K562 (cell line): Measurements from ENCODE around the gene CHEK2. TPM values are rescaled to one million over a fixed set of nuclear protein-coding genes. Genes with fewer than 3 reads are reported as not detected.

ENCODE experiments used
- CREB3L1 ChIP-seq: fragments of 450-650 bp; IDR thresholded peaks from 2 replicates; pipeline ENCODE4 v1.6.1; 2014; ENCODE audit warnings: low read depth, mild to moderate bottlenecking, moderate library complexity, borderline replicate concordance
- DEAF1 ChIP-seq: fragments of 450-650 bp; formaldehyde crosslinking; IDR thresholded peaks from 2 replicates; pipeline ENCODE4 v1.4.0; 2020; ENCODE audit warnings: mild to moderate bottlenecking, moderate library complexity
- FOXP1 ChIP-seq: sonication (generic); formaldehyde crosslinking; IDR thresholded peaks from 2 replicates; pipeline ENCODE4 v1.8.0; 2022; ENCODE audit warnings: mild to moderate bottlenecking, missing genetic modification reagents
- GTF2A2 ChIP-seq: IDR thresholded peaks from 2 replicates; pipeline ENCODE4 v1.6.1; 2016; ENCODE audit warnings: mild to moderate bottlenecking, missing genetic modification characterization, missing compliant biosample characterization
- JUND ChIP-seq, 2 experiments: IDR thresholded peaks; 2 replicates in 1 of 2; 3 replicates in 1 of 2; pipeline ENCODE4 v1.6.1; 2011; ENCODE audit warnings: borderline replicate concordance in 2 of 2, low read depth in 2 of 2, low read length in 2 of 2, improper control_type of control experiment in 1 of 2, missing biosample characterization in 1 of 2, missing genetic modification characterization in 1 of 2, missing genetic modification reagents in 1 of 2
- MCM7 ChIP-seq, 2 experiments: fragments of 450-650 bp; IDR thresholded peaks; 2 replicates each; pipeline ENCODE4 v1.6.1; 2016 to 2018
- MXD1 ChIP-seq: fragments of 250-450 bp; sonication (Bioruptor Pico); IDR thresholded peaks from 2 replicates; pipeline ENCODE4 v1.8.0; 2021; ENCODE audit warnings: borderline replicate concordance, mild to moderate bottlenecking, moderate library complexity; ENCODE audit not compliant: poor library complexity, severe bottlenecking
- PCBP1 ChIP-seq: fragments of 200-400 bp; formaldehyde crosslinking; IDR thresholded peaks from 2 replicates; pipeline ENCODE4 v1.6.1; 2018; ENCODE audit warnings: mild to moderate bottlenecking, low read depth, low read length; ENCODE audit not compliant: poor library complexity, severe bottlenecking
- RAD21 ChIP-seq, 2 experiments: fragments of 250-450 bp in 1 of 2; fragments of 450-650 bp in 1 of 2; sonication (Bioruptor Pico) in 1 of 2; formaldehyde crosslinking in 1 of 2; IDR thresholded peaks in 1 of 2; conservative IDR thresholded peaks in 1 of 2; 2 replicates each; pipeline versions ENCODE4 v1.4.0 to v1.8.0; 2020 to 2022; ENCODE audit warnings: mild to moderate bottlenecking in 2 of 2, moderate library complexity in 1 of 2
- SMARCA5 ChIP-seq: fragments of 450-650 bp; IDR thresholded peaks from 2 replicates; pipeline ENCODE4 v1.6.1; 2016
- ZNF282 ChIP-seq: sonication (generic); formaldehyde crosslinking; IDR thresholded peaks from 2 replicates; pipeline ENCODE4 v1.8.1; 2023; ENCODE audit warnings: missing genetic modification reagents
- ZNF740 ChIP-seq, 3 experiments: fragments of 200-800 bp in 1 of 3; sonication (Bioruptor generic) in 1 of 3; sonication (generic) in 1 of 3; formaldehyde crosslinking in 1 of 3; IDR thresholded peaks; 2 replicates each; pipeline versions ENCODE4 v1.6.1 to v1.8.0; 2016 to 2022; ENCODE audit warnings: mild to moderate bottlenecking in 2 of 3, missing compliant biosample characterization in 2 of 3, missing genetic modification characterization in 2 of 3, missing genetic modification reagents in 1 of 3
- ZNF766 ChIP-seq: fragments of 200-800 bp; sonication (Bioruptor generic); conservative IDR thresholded peaks from 2 replicates; pipeline ENCODE4 v1.6.1; 2016; ENCODE audit warnings: missing genetic modification characterization, missing compliant biosample characterization
- ZZZ3 ChIP-seq: fragments of 450-650 bp; IDR thresholded peaks from 2 replicates; pipeline ENCODE4 v1.6.1; 2016; ENCODE audit warnings: antibody characterized with exemption, mild to moderate bottlenecking, moderate library complexity
- polyA plus RNA-seq, 8 experiments: library from polyadenylated mRNA; depleted of rRNA in 4 of 8; stranded (reverse) in 5 of 8; unstranded in 3 of 8; fragments of >200 nt; fragmentation: Nextera tagmentation in 2 of 8; fragmentation: Illumina TruSeq in 1 of 8; extraction: Ambion mirVana in 2 of 8; extraction: Trizol in 1 of 8; gene quantifications; 2 replicates each; pipeline versions ENCODE4 v1.2.1 to v1.2.3, GENCODE V29; 2011 to 2014; ENCODE audit warnings: inconsistent platforms in 1 of 8, missing spikeins in 1 of 8
- total RNA-seq, 7 experiments: library from RNA; depleted of rRNA in 6 of 7; stranded (reverse); fragments of >200 nt in 6 of 7; fragmentation: Illumina TruSeq in 2 of 7; extraction: Trizol in 2 of 7; gene quantifications; 2 replicates each; pipeline versions ENCODE4 v1.2.1 to v1.2.3, GENCODE V29; 2011 to 2021; ENCODE audit warnings: low replicate concordance in 1 of 7
- TF ChIP-seq, protein P1 (sequence below): fragments of 450-650 bp; formaldehyde crosslinking; IDR thresholded peaks from 2 replicates; pipeline ENCODE4 v1.4.0; 2020; ENCODE audit warnings: mild to moderate bottlenecking, moderate library complexity
- TF ChIP-seq, protein P2 (sequence below): sonication (generic); formaldehyde crosslinking; IDR thresholded peaks from 2 replicates; pipeline ENCODE4 v1.8.1; 2023; ENCODE audit warnings: mild to moderate bottlenecking, missing genetic modification reagents

The CHEK2 gene
- total and polyA plus RNA-seq, 9 of the 15 experiments (the other 6 are each of a cell fraction or from before 2014, with no cell fraction given) = 28.7 to 102 (median 58.0) TPM

DNA sequence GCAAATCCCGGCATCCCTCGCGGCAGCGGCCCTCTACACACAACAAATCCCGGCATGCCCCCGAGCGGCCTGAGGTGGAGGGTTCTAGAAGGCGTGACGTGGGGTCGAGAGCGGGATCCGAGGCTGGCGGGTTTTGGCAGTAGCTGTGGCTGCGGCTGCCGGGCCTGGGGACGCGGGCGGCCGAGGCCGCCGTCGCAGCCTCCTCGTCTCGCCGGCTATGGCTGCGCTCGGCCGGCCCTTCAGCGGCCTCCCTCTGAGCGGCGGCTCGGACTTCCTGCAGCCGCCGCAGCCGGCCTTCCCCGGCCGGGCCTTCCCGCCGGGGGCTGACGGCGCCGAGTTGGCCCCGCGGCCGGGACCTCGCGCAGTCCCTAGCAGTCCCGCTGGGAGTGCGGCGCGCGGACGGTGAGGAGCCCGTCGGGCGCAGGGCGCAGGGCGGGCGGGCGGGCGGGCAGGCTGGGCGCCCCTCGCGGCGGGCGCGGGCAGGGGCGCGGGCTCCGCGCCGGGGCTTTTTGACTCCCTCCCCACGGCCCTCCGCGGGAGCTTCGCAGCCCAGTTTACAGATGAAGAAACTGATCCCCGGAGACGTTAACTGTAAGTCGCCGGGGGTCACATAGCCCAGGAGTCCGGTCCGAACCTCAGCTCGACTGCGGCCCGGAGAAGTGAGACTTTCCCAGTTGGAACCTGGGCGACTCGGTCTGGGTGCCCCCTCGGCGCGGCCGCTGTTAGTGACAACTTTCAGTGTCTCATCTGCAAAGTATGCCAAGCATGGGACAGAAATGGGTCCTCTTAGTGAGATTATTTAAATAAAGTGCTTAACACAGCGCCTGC is 31.2 kb upstream of the CHEK2 start, which contains the start of gene CCDC117 (continued):
- TF ChIP-seq, protein P1, sequence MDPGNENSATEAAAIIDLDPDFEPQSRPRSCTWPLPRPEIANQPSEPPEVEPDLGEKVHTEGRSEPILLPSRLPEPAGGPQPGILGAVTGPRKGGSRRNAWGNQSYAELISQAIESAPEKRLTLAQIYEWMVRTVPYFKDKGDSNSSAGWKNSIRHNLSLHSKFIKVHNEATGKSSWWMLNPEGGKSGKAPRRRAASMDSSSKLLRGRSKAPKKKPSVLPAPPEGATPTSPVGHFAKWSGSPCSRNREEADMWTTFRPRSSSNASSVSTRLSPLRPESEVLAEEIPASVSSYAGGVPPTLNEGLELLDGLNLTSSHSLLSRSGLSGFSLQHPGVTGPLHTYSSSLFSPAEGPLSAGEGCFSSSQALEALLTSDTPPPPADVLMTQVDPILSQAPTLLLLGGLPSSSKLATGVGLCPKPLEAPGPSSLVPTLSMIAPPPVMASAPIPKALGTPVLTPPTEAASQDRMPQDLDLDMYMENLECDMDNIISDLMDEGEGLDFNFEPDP = no peak
- TF ChIP-seq SMARCA5 (no peak), MXD1 (CRISPR knock-in tag) (no peak), FOXP1 (peak; percentile 51; the same call in 1 of the 2 replicates), MCM7 (IDR thresholded peaks at IDR 0.05) (no peak), RAD21 (CRISPR knock-in tag; conservative IDR thresholded peaks at IDR 0.05 in 1 of 2, IDR thresholded peaks at IDR 0.05 in 1 of 2) (no peak), ZNF282 (no peak), PCBP1 (no peak), ZNF740 (CRISPR knock-in tag; IDR thresholded peaks at IDR 0.05) (no peak), ZNF740 (tag; IDR thresholded peaks at IDR 0.05) (no peak), ZNF766 (CRISPR knock-in tag) (peak; percentile 52; the same call in 1 of the 2 replicates), DEAF1 (CRISPR knock-in tag) (no peak), ZZZ3 (no peak), CREB3L1 (peak; percentile 97), GTF2A2 (tag) (no peak), JUND (IDR thresholded peaks at IDR 0.05; ENCODE audit: borderline replicate concordance, low read depth, low read length) (no peak; the same call in 1 of the 2 replicates), JUND (tag; IDR thresholded peaks at IDR 0.05; ENCODE audit: borderline replicate concordance, low read depth, low read length) (no peak; the same call in 2 of the 3 replicates)
- TF ChIP-seq, protein P2, sequence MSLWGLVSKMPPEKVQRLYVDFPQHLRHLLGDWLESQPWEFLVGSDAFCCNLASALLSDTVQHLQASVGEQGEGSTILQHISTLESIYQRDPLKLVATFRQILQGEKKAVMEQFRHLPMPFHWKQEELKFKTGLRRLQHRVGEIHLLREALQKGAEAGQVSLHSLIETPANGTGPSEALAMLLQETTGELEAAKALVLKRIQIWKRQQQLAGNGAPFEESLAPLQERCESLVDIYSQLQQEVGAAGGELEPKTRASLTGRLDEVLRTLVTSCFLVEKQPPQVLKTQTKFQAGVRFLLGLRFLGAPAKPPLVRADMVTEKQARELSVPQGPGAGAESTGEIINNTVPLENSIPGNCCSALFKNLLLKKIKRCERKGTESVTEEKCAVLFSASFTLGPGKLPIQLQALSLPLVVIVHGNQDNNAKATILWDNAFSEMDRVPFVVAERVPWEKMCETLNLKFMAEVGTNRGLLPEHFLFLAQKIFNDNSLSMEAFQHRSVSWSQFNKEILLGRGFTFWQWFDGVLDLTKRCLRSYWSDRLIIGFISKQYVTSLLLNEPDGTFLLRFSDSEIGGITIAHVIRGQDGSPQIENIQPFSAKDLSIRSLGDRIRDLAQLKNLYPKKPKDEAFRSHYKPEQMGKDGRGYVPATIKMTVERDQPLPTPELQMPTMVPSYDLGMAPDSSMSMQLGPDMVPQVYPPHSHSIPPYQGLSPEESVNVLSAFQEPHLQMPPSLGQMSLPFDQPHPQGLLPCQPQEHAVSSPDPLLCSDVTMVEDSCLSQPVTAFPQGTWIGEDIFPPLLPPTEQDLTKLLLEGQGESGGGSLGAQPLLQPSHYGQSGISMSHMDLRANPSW (CRISPR knock-in tag) = no peak
